Left ventricle myocardium inferior (tissue), 1 donor: ENCODE results near the gene CCR3. TPM values are rescaled to one million over a fixed set of nuclear protein-coding genes. Genes with fewer than 3 reads are reported as not detected.

ENCODE experiments used
- DNase-seq: peaks from one replicate; pipeline ENCODE4 v3.0.0-alpha.2; 2020
- H3K27ac ChIP-seq: fragments of 200-600 bp; replicated peaks from 2 replicates; pipeline ENCODE4 v1.8.0; 2021
- H3K27me3 ChIP-seq: fragments of 200-600 bp; 2 replicates; pipeline ENCODE4 v1.8.0; 2021; ENCODE audit warnings: low read depth
- H3K36me3 ChIP-seq: fragments of 200-600 bp; 2 replicates; pipeline ENCODE4 v1.8.0; 2021
- H3K4me1 ChIP-seq: fragments of 200-600 bp; 2 replicates; pipeline ENCODE4 v1.8.0; 2021
- H3K4me3 ChIP-seq: fragments of 200-600 bp; 2 replicates; pipeline ENCODE4 v1.8.0; 2021; ENCODE audit warnings: mild to moderate bottlenecking, moderate library complexity
- H3K9me3 ChIP-seq: fragments of 200-600 bp; replicated peaks from 2 replicates; pipeline ENCODE4 v1.8.0; 2021
- CTCF ChIP-seq: fragments of 200-600 bp; IDR thresholded peaks from 2 replicates; pipeline ENCODE4 v1.8.0; 2021; ENCODE audit warnings: antibody characterized with exemption, mild to moderate bottlenecking, borderline replicate concordance
- intact Hi-C: fragments of 100-400 bp; cut with micrococcal nuclease; formaldehyde crosslinking; loops from one replicate; pipeline ENCODE4 v1.11.0; 2022
- total RNA-seq: library from RNA; stranded (reverse); fragmentation: NEBNext Ultra II Directional; extraction: Animal tissue kit (Norgen Biotek cat#: 25700); gene quantifications from one replicate; pipeline ENCODE4 v1.2.1, GENCODE V29; 2021
- donor health status: DM: no; HTN: yes; CAD: no; lungs with severe emphysema.

Gene CCR3
- total RNA-seq, 1 donor from 2014 or later: not detected

DNA sequence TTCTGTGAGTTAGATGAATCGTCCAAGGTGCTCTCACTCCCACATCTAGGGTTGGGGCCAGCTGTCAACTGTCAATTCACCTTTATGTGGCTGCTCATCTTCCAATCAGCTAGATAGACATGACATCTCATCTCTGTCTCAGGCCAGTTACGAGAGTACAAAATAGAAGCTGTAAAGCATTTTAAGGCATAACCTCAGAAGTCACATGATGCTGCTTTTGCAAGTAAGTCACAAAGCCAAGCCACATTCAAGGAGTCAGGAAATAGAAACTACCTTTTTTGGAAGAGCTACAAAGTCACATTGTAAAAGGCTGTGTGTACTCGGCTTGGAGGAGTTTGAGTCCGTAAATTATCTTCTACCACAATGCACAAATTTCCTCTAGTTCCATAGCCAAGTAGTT lies 29.1 kb upstream of the CCR3 start:
- Histone ChIP-seq H3K36me3 (no peaks in the 10 kb centered on the region), H3K27ac (no peak overlapping the region), H3K27me3 (peaks cover 36% of the 10 kb centered on the region), H3K9me3 (no peaks in the 10 kb centered on the region), H3K4me1 (no peaks in the 10 kb centered on the region), H3K4me3 (no peak overlapping the region)
- no peak for TF ChIP-seq CTCF
- intact Hi-C loops: no loop called here
- no peak for DNase-seq

DNA sequence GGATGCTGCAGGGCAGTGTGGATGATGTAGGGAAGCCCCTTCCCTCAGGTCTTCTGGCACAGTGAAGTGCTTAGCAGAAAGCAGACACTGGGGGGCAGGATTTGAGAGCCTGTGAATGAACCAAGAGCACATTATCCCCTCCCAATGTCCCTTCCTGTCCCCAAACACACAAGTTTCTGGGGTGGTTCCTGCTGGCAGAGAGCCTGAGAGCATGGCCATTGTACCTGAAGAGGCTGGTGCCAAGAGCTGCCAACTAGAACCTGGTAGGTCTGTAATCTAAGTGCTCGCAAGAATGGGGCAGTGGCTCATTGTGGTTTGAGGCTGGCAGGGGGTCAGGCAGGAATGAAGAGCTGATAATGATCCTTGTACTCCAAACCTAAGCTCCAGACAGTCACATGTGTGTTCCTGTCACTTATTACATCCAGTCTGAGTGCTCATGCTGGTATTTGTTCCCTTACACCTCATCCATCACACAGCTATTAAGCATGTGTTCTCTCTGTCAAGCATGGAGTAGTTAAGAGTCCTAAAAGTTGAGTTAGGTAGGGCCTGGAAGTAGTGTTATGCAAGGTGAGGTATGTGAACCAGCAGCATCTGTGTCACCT lies 27.4 kb upstream of the CCR3 start:
- intact Hi-C loops: no loop called here
- TF ChIP-seq CTCF: no peak

DNA sequence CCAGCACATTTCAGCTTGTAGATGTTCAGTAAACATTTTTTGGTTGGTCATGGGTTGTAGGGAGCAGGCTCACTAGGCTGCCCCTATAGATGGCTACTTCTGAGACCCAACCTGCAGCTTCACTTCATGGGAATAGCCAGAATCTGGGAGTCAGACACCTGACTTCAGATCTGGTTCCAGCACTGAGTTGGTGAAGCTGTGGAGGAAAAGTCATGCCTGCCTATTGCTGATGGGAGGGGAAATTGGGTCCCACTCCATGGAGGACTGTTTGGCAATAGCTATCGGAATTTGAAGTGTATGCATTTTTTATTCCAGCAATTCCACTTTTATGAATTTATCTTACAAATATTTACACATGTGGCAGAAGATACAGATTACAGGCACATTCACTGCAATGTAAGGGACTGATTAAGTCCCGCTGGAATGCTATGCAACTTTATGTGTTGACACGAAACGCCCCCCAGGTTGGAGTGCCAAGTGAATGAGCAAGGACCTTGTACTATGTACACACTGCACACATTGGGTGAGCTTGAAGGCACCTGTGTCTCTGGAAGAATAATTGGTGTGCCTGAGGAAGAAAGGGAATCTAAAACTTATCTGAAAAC lies 26.3 kb upstream of the CCR3 start:
- Histone ChIP-seq H3K4me3 (no peak overlapping the region), H3K36me3 (no peaks in the 10 kb centered on the region), H3K27ac (no peak overlapping the region), H3K9me3 (peaks cover 16% of the 10 kb centered on the region), H3K27me3 (peaks cover 36% of the 10 kb centered on the region), H3K4me1 (no peaks in the 10 kb centered on the region)
- intact Hi-C loops: no loop called here
- no peak for TF ChIP-seq CTCF
- DNase-seq: no peak

More for the DNA sequence above, 27.4 kb upstream of the CCR3 start:
- Histone ChIP-seq H3K27ac (no peak overlapping the region), H3K9me3 (peaks cover 8% of the 10 kb centered on the region), H3K4me1 (no peaks in the 10 kb centered on the region), H3K4me3 (no peak overlapping the region), H3K36me3 (no peaks in the 10 kb centered on the region), H3K27me3 (peaks cover 36% of the 10 kb centered on the region)
- DNase-seq: no peak

- no peak for TF ChIP-seq CTCF
- Histone ChIP-seq H3K4me1 (no peaks in the 10 kb centered on the region), H3K36me3 (no peaks in the 10 kb centered on the region), H3K4me3 (no peak overlapping the region), H3K27me3 (peaks cover 39% of the 10 kb centered on the region), H3K9me3 (peaks cover 16% of the 10 kb centered on the region), H3K27ac (no peak overlapping the region)
- DNase-seq: no peak
- intact Hi-C loops: no loop called here
Observed at GRCh38 chr3:46218196-46218709, 24.0 kb upstream of the CCR3 start.

GRCh38 chr3:46221391-46221790 lies 20.9 kb upstream of the CCR3 start:
- Histone ChIP-seq H3K27ac (no peak overlapping the region), H3K27me3 (peaks cover 17% of the 10 kb centered on the region), H3K9me3 (peaks cover 24% of the 10 kb centered on the region), H3K36me3 (no peaks in the 10 kb centered on the region), H3K4me1 (no peaks in the 10 kb centered on the region), H3K4me3 (no peak overlapping the region)
- no peak for TF ChIP-seq CTCF
- DNase-seq: no peak
- intact Hi-C loops: no loop called here
